GM21786 (cell line): ENCODE measurements around the gene WDR77.

Experiments
- ATAC-seq: cut with Tn5 transposase; IDR thresholded peaks from one replicate; pipeline ENCODE4 v1.9.1; 2021; ENCODE audit not compliant: unreplicated experiment

The WDR77 gene

GRCh38 chr1:111448918-111449702 lies at the start of gene WDR77, which contains the start of gene ATP5PB:
WDR77 (minus strand) TSS chr1:111449256; CDS start chr1:111449169, 87 bp downstream.
ATP5PB (plus strand) TSS chr1:111449464; CDS start chr1:111449542, 78 bp downstream.
- peak; percentile 91 for ATAC-seq

GRCh38 chr1:111497592-111497991 lies 48.5 kb upstream of the WDR77 start:
- ATAC-seq: no peak

GRCh38 chr1:111496398-111496797 lies 47.3 kb upstream of the WDR77 start:
- ATAC-seq: no peak

DNA sequence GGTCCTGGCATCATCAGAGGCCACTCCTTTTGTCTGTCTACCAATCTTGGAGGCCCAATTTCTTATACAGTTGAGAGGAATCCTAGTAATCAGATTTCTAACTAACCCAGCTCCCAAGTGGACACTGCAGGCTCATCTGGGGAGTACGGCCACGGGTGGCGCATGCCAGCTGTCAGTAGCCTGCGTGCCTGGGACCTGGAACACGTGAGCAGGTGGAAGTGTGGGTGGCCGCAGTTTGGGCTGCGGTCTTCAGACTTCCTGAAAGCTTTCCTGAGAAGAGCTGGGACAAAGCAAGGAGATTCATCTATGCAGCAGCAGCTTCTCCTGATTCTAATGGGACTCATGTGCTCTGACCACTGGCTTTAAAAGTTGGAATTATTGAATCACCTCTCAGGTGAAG lies 42.0 kb upstream of the WDR77 start:
- ATAC-seq: no peak

DNA sequence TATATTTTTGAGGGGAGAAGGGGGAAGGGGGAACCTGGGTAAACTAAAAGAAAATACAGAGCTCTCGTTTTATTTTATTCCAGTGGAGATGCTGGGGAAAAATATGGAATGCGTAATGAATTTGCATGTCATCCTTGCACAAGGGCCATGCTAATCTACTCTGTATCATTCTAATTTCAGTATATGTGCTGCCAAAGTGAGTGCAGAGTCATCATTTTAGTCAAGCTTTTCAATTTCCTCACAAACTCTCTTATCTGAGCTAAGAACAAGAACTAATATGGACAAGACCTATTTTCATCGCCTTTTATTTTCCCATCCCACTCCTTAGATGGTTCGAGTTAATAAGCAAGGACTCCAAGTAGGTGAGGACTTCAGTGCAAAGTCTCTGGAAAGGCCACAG lies 41.2 kb upstream of the WDR77 start:
- no peak for ATAC-seq

- ATAC-seq: no peak
Measured at GRCh38 chr1:111489604-111490003, 40.5 kb upstream of the WDR77 start.

- no peak for ATAC-seq
Measured at GRCh38 chr1:111488669-111489068, 39.6 kb upstream of the WDR77 start.

DNA sequence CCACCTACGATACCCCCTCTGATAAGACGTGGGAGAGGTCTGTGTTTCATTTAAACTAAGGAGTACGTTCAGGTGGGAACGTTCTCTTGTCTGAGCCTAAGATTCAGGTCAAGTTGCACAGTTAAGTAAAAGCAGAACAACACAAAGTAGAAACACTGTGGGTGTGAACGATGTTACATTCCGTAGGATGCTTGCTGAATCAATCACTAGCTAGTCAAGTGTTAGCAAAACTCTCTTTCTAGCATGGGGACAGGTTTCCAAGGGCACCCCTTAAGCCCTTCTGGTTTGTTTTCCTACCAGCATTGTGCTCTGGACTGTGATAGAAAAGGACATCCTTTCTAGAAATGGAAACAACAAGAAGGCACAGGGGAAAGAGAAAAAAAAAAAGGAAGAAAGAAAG lies 38.1 kb upstream of the WDR77 start:
- no peak for ATAC-seq

DNA sequence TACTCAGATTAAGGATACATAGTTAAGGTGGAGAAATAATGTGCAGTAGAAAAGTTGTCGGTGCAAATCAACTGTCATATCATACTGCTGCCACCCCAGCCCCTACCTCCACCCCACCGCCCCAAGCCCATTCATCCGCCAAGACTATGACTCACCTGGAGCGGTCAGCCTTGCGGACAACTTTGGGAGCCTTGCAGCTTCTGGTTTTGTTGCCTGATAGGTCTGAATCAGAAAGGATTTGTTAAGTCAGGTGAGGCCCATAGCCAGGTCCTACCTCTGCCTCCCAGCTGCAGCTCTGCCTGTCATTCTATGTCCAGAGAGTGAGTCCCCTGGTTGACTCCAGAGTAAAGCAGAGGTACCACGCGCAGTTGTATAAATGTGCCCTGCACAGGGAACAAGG lies 37.4 kb upstream of the WDR77 start:
- no peak for ATAC-seq

- ATAC-seq: no peak
Measured at GRCh38 chr1:111484391-111485026, 35.5 kb upstream of the WDR77 start.

DNA sequence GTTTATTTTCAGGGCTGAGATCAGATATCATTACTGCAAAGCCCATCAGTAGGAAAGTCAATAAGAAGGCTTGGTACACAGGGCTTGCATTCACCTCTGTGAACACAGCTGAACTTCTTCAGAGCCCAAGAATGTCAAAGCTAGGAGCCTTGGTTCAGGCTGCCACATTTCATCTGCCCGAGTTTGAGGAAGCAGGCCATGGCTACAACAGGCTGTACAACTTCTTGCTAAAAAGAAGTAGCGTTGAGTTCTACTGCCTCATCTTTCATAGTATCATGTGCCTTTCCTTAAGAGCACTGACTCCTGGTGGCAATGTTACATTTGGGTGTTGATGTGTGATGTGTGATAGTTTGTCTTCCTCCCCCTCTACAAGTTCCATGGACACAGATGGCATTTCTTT lies 34.8 kb upstream of the WDR77 start:
- ATAC-seq: no peak

GRCh38 chr1:111483166-111483565 lies 34.1 kb upstream of the WDR77 start:
- no peak for ATAC-seq

DNA sequence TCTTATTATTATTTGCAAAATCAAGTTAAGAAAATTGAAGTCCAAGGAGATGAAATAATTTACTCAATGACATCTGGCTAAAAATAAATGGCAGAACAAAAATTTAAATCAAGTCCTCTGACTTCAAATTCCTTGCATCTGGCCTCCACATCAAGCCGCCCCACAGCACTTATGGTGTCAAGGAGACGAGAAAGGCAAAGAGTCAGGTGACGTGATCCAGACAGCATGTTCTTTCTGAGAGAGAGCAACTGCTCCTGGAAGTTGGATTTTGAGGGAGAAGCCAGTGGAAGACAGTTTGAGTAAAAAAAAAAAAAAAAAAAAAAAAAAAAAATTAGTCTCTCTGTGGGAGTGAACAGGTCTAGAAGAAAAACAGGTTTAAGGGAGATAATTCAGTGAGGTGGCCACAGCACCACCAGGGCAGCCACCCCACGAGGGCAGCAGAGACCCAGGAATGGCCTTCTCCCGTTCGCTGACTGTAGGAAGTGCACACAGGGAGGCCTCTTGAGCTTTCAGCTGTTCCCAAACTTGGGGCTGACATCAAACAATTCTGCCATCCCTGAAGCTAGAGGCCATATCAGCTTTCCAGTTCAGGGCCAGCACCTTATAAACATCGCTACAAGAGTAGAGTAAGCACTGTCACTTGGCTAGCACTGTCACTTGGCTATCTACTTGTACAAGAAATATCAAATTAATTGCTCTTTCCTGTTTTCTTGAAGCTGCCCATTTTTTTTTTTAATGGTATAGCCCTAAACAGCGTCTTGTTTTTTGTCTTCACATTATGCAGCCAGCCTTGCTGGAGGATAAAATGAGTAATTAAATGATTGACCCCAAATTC lies 32.5 kb upstream of the WDR77 start:
- ATAC-seq: peak; percentile 61

- no peak for ATAC-seq
Measured at GRCh38 chr1:111480674-111481073, 31.6 kb upstream of the WDR77 start.

DNA sequence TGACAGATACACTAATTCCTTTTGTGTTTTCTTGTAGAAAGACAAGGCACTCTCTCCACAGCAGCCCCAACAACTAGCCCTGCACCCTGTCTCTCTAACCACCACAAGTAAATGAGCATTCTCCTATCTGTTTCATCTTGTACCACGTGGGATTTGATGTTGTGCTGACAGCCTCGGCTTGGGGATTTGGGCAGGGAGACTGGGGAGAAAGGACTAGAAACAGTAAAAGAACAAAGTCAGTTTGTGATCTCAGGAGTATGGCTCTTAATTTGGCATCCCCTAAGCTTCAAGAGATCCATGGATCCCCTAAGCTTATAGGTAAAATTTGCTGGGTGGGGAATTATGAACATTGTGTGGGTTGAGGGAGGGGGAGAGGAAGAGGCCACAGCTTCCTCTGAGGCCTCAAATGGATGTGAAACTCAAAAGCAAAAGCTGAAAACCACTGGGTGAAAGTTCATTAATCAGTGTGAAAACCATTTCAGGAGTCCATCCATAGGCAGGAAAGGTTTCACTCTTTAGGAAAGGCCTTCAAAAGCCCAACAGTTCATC lies 27.8 kb upstream of the WDR77 start:
- peak; percentile 71 for ATAC-seq

GRCh38 chr1:111476214-111476613 lies 27.2 kb upstream of the WDR77 start:
- no peak for ATAC-seq

GRCh38 chr1:111475701-111476100 lies 26.6 kb upstream of the WDR77 start:
- ATAC-seq: no peak

DNA sequence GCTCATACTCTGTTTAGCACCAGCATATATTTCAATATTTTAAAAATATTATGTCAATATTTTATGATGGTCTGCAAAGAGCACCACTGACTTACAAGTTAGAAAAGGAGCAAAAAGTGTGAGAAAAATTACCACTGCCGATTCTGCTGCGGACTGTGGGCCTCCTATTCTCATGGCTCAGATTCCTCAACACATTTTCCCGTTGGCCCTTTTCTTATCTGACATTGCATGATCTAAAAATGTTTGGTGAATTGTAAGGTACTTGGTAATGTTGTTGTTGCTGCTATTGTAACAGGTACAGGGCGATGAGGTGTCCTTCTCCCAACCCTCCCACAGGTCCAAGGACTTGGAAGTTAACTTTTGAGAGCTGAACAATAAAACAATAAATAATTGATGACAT lies 25.5 kb upstream of the WDR77 start:
- ATAC-seq: no peak

- no peak for ATAC-seq
Measured at GRCh38 chr1:111474106-111474505, 25.1 kb upstream of the WDR77 start.

- no peak for ATAC-seq
Measured at GRCh38 chr1:111471538-111471937, 22.5 kb upstream of the WDR77 start.

- no peak for ATAC-seq
Measured at GRCh38 chr1:111471012-111471411, 22.0 kb upstream of the WDR77 start.
